H1 (cell line): Measurements from ENCODE around the gene HDAC7. TPM values are rescaled to one million over a fixed set of nuclear protein-coding genes. Genes with fewer than 3 reads are reported as not detected.

Experiments
- CTCF ChIA-PET: fragments of 300-600 bp; sonication (Branson Sonifier 250); formaldehyde crosslinking; loops from one replicate; lab custom pipeline; 2021; ENCODE audit not compliant: partially characterized antibody; lab: Charles Lee
- POLR2A ChIA-PET: fragments of 300-600 bp; sonication (Branson Sonifier 250); formaldehyde crosslinking; loops from one replicate; lab custom pipeline; 2021; ENCODE audit warnings: inconsistent platforms; ENCODE audit not compliant: partially characterized antibody; lab: Charles Lee
- DNase-seq, 2 experiments: peaks; one replicate each; pipeline versions ENCODE4 v3.0.0 to v3.0.0-alpha.2; 2010 to 2022; ENCODE audit warnings: low spot score in 2 of 2, low read depth in 1 of 2, mixed read lengths in 1 of 2
- FAIRE-seq: peaks from 2 replicates; lab custom pipeline; 2011; peaks lifted over from hg19 to GRCh38; lab: Jason Lieb, UNC
- H2AFZ ChIP-seq: 2 replicates; pipeline ENCODE4 v1.8.1; 2012; ENCODE audit warnings: low read length, inconsistent platforms
- H2AK5ac ChIP-seq: 2 replicates; pipeline ENCODE4 v1.6.1; 2013; ENCODE audit warnings: low read depth, low read length
- H2BK120ac ChIP-seq: replicated peaks from 2 replicates; pipeline ENCODE3; 2013; ENCODE audit warnings: low read depth, low read length, inconsistent platforms
- H2BK12ac ChIP-seq: 2 replicates; pipeline ENCODE4 v1.6.1; 2013; ENCODE audit warnings: low read depth, low read length
- H2BK15ac ChIP-seq: 2 replicates; pipeline ENCODE4 v1.6.1; 2013; ENCODE audit warnings: low read length
- H2BK20ac ChIP-seq: 2 replicates; pipeline ENCODE4 v1.6.1; 2013; ENCODE audit warnings: low read length
- H2BK5ac ChIP-seq: 2 replicates; pipeline ENCODE4 v1.6.1; 2013; ENCODE audit warnings: low read depth, low read length
- H3K14ac ChIP-seq: 2 replicates; pipeline ENCODE4 v1.6.1; 2013; ENCODE audit warnings: inconsistent platforms; ENCODE audit not compliant: insufficient read length
- H3K18ac ChIP-seq: 2 replicates; pipeline ENCODE4 v1.6.1; 2013; ENCODE audit warnings: low read length; ENCODE audit errors: extremely low read depth
- H3K23ac ChIP-seq: 2 replicates; pipeline ENCODE4 v1.6.1; 2013; ENCODE audit warnings: inconsistent platforms; ENCODE audit not compliant: insufficient read length
- H3K23me2 ChIP-seq: 2 replicates; pipeline ENCODE4 v1.6.1; 2013; ENCODE audit warnings: low read depth, low read length
- H3K27ac ChIP-seq: 2 replicates; pipeline ENCODE4 v1.6.1; 2011; ENCODE audit warnings: low read depth, low read length, inconsistent platforms
- H3K27me3 ChIP-seq, 4 experiments: replicated peaks in 1 of 4; 1 replicate in 1 of 4; 2 replicates in 3 of 4; pipeline versions ENCODE4 v1.6.1 to v1.8.1; 2011 to 2013; ENCODE audit warnings: low read length in 3 of 4, mild to moderate bottlenecking in 3 of 4, inconsistent platforms in 2 of 4, mixed read lengths in 2 of 4, moderate library complexity in 1 of 4; ENCODE audit not compliant: control insufficient read depth in 3 of 4, insufficient read depth in 3 of 4; ENCODE audit errors: extremely low read depth in 1 of 4
- H3K36me3 ChIP-seq, 4 experiments: 2 replicates each; pipeline versions ENCODE4 v1.6.1 to v1.8.1; 2011 to 2013; ENCODE audit warnings: mild to moderate bottlenecking in 4 of 4, low read length in 3 of 4, moderate library complexity in 2 of 4, control low read depth in 1 of 4, inconsistent platforms in 1 of 4; ENCODE audit not compliant: insufficient read depth in 4 of 4, control insufficient read depth in 2 of 4
- H3K4ac ChIP-seq: replicated peaks from 2 replicates; pipeline ENCODE3; 2013; ENCODE audit warnings: low read length, low read depth, mixed read lengths, inconsistent platforms; ENCODE audit not compliant: insufficient read length
- H3K4me1 ChIP-seq, 4 experiments: replicated peaks in 1 of 4; 1 replicate in 1 of 4; 2 replicates in 3 of 4; pipeline versions ENCODE4 v1.6.1 to v1.8.1; 2011 to 2013; ENCODE audit warnings: low read length in 3 of 4, inconsistent platforms in 2 of 4, mixed read lengths in 1 of 4; ENCODE audit not compliant: insufficient read depth in 4 of 4, control insufficient read depth in 3 of 4
- H3K4me2 ChIP-seq, 2 experiments: 2 replicates each; pipeline versions ENCODE4 v1.6.1 to v1.8.1; 2011 to 2013; ENCODE audit warnings: low read depth in 2 of 2, low read length in 2 of 2, control low read depth in 1 of 2, inconsistent platforms in 1 of 2, mild to moderate bottlenecking in 1 of 2; ENCODE audit not compliant: insufficient read depth in 1 of 2
- H3K4me3 ChIP-seq, 4 experiments: fragments of 200-600, 300-600 bp in 1 of 4; sonication (generic), shearing (Covaris generic), sonication (Bioruptor Twin) in 1 of 4; 2 replicates each; pipeline versions ENCODE4 v1.5.1 to v1.8.1; 2011 to 2016; ENCODE audit warnings: low read length in 4 of 4, low read depth in 3 of 4, control low read depth in 2 of 4, inconsistent platforms in 2 of 4, mild to moderate bottlenecking in 2 of 4, mixed read lengths in 1 of 4, moderate library complexity in 1 of 4; ENCODE audit not compliant: insufficient read depth in 2 of 4; ENCODE audit errors: extremely low read depth in 1 of 4
- H3K56ac ChIP-seq: replicated peaks from 2 replicates; pipeline ENCODE3; 2013; ENCODE audit warnings: low read depth, mild to moderate bottlenecking, mixed read lengths, low read length, inconsistent platforms; ENCODE audit not compliant: insufficient read length
- H3K79me1 ChIP-seq: 2 replicates; pipeline ENCODE4 v1.6.1; 2013; ENCODE audit warnings: low read depth, low read length, control low read depth
- H3K79me2 ChIP-seq, 2 experiments: 2 replicates each; pipeline versions ENCODE4 v1.6.1 to v1.8.1; 2012 to 2013; ENCODE audit warnings: low read length in 2 of 2, mild to moderate bottlenecking in 2 of 2, inconsistent platforms in 1 of 2; ENCODE audit not compliant: insufficient read depth in 2 of 2, control insufficient read depth in 1 of 2
- H3K9ac ChIP-seq, 4 experiments: replicated peaks in 1 of 4; 1 replicate in 1 of 4; 2 replicates in 3 of 4; pipeline versions ENCODE4 v1.6.1 to v1.8.1; 2011 to 2013; ENCODE audit warnings: low read depth in 3 of 4, low read length in 3 of 4, control low read depth in 2 of 4, mild to moderate bottlenecking in 2 of 4, moderate library complexity in 2 of 4, inconsistent platforms in 1 of 4; ENCODE audit errors: extremely low read depth in 1 of 4
- H3K9me3 ChIP-seq, 2 experiments: 2 replicates each; pipeline versions ENCODE4 v1.6.1 to v1.8.1; 2012 to 2013; ENCODE audit warnings: mild to moderate bottlenecking in 2 of 2, moderate library complexity in 2 of 2, control low read depth in 1 of 2, inconsistent platforms in 1 of 2, low read depth in 1 of 2, low read length in 1 of 2, mixed read lengths in 1 of 2; ENCODE audit not compliant: insufficient read depth in 2 of 2
- H4K20me1 ChIP-seq, 2 experiments: replicated peaks in 1 of 2; 2 replicates each; pipeline versions ENCODE3 to v1.8.1; 2011 to 2013; ENCODE audit warnings: inconsistent platforms in 2 of 2, low read length in 2 of 2, mild to moderate bottlenecking in 1 of 2; ENCODE audit not compliant: insufficient read depth in 2 of 2, control insufficient read depth in 1 of 2
- H4K5ac ChIP-seq: 2 replicates; pipeline ENCODE4 v1.6.1; 2013; ENCODE audit warnings: low read length, low read depth, mixed read lengths, inconsistent platforms; ENCODE audit not compliant: insufficient read length
- H4K8ac ChIP-seq: 2 replicates; pipeline ENCODE4 v1.8.0; 2013; ENCODE audit warnings: mild to moderate bottlenecking, moderate library complexity, low read length, inconsistent platforms; ENCODE audit not compliant: insufficient read depth; ENCODE audit errors: extremely low read depth
- H4K91ac ChIP-seq: replicated peaks from 2 replicates; pipeline ENCODE3; 2013; ENCODE audit warnings: low read length, mixed read lengths, inconsistent platforms; ENCODE audit not compliant: insufficient read length
- HDAC6 ChIP-seq: IDR thresholded peaks from one replicate; pipeline ENCODE4 v1.7.1; 2012; ENCODE audit warnings: low read depth, mild to moderate bottlenecking, inconsistent platforms, low read length, moderate library complexity
- WGBS, 2 experiments: shearing (Covaris generic) in 1 of 2; methylation state at CpG; one replicate each; pipeline versions ENCODE4 v1.1.6 to v1.1.7; 2013 to 2015; ENCODE audit warnings: low lambda C conversion rate in 2 of 2, mixed read lengths in 2 of 2, inconsistent platforms in 1 of 2, low coverage in 1 of 2, missing lambda C conversion rate in 1 of 2; ENCODE audit not compliant: insufficient replicate concordance in 2 of 2, insufficient coverage in 1 of 2, insufficient read length in 1 of 2; ENCODE audit errors: extremely low coverage in 1 of 2, missing lambda C conversion rate in 1 of 2; 5-methylcytosine and 5-hydroxymethylcytosine counted together
- polyA plus RNA-seq, 7 experiments: library from polyadenylated mRNA; depleted of rRNA in 3 of 7; stranded (reverse) in 5 of 7; unstranded in 2 of 7; fragments of >200 nt in 5 of 7; fragments of 200-250 nt in 2 of 7; gene quantifications; 1 replicate in 5 of 7; 2 replicates in 1 of 7; 4 replicates in 1 of 7; pipeline versions ENCODE4 v1.2.1 to v1.2.3, GENCODE V29; 2011 to 2013; ENCODE audit warnings: missing spikeins in 2 of 7, mixed read lengths in 2 of 7
- total RNA-seq: library from RNA; stranded (reverse); fragmentation: NEBNext Ultra II Directional; extraction: Animal tissue kit (Norgen Biotek cat#: 25700); gene quantifications from 2 replicates; pipeline ENCODE4 v1.2.1, GENCODE V29; 2021

Gene HDAC7
- total and polyA plus RNA-seq, 2 of the 8 experiments (the other 6 are each of a cell fraction or from before 2014, with no cell fraction given): 25.5 to 84.9 TPM

GRCh38 chr12:47833591-47834012, 13.9 kb upstream of the HDAC7 start:
- H2AK5ac ChIP-seq: no peak overlapping the region
- no peak overlapping the region for H3K27ac ChIP-seq
- H3K4me1 ChIP-seq: peaks cover 0 to 9% (median 7%) of the 10 kb centered on the region in 4 experiments; a peak in 6 of 7 replicates
- 0 out of 2 replicates have a peak overlapping the region, but pooled peaks have one; percentile 39 for H2BK12ac ChIP-seq
- no peaks in the 10 kb centered on the region; the same call in 1 of the 2 replicates for H3K23me2 ChIP-seq
- no peak for DNase-seq
- H3K9me3 ChIP-seq: no peaks in the 10 kb centered on the region
- no peaks in the 10 kb centered on the region for H4K20me1 ChIP-seq
- H3K18ac ChIP-seq: no peak overlapping the region
- FAIRE-seq: no peak
- no peaks in the 10 kb centered on the region for H3K27me3 ChIP-seq
- H2BK20ac ChIP-seq: no peak overlapping the region
- H3K4me3 ChIP-seq: no peak overlapping the region
- H3K79me1 ChIP-seq: no peaks in the 10 kb centered on the region
- H3K79me2 ChIP-seq: no peaks in the 10 kb centered on the region
- no peak overlapping the region for H2BK5ac ChIP-seq
- no peak overlapping the region for H3K4me2 ChIP-seq
- no peak overlapping the region for H4K8ac ChIP-seq
- no peak overlapping the region for H3K23ac ChIP-seq
- H3K4ac ChIP-seq: no peak overlapping the region
- H4K91ac ChIP-seq: no peak overlapping the region
- H2BK15ac ChIP-seq: no peak overlapping the region
- H3K36me3 ChIP-seq: no peaks in the 10 kb centered on the region
- H3K56ac ChIP-seq: no peak overlapping the region
- no peak for TF ChIP-seq HDAC6
- POLR2A ChIA-PET: interaction anchor here (0.9 to 28.4 kb wide), 3 partner anchors 8 to 52 kb away, joined by 3 to 480 read pairs (median 10); partner anchors contain the start of gene HDAC7
- CTCF ChIA-PET: interaction anchor here (0.7 to 30.5 kb wide), 14 partner anchors 5 to 118 kb away, joined by 3 to 2001 read pairs (median 4); partner anchors contain the start of genes HDAC7 and SLC48A1
- no peak overlapping the region for H4K5ac ChIP-seq
- no peak overlapping the region for H3K14ac ChIP-seq
- no peak overlapping the region for H3K9ac ChIP-seq
- H2BK120ac ChIP-seq: no peak overlapping the region
- no peak overlapping the region for H2AFZ ChIP-seq
- WGBS, 2 experiments: 93% methylated on average over 12 of the region's 12 CpGs; no CpG with 5 or more reads in 1 of the 2 experiments
